Activated B cell treated with CpG ODN at 0.5 μM for 24 hours (primary cell): Measurements from ENCODE around the gene WASHC2C. TPM values are rescaled to one million over a fixed set of nuclear protein-coding genes. Genes with fewer than 3 reads are reported as not detected.
"Not testable (repeated sequence)": the region's sequence is repeated elsewhere in the genome, so short reads cannot be mapped to it uniquely, and the experiment has no call there.

Source experiments
- ATAC-seq: fragments of 200-7000 bp; cut with Tn5 transposase; one replicate; pipeline ENCODE4 v1.10.0; 2021; ENCODE audit warnings: low read depth, mild to moderate bottlenecking, moderate library complexity
- CTCF ChIA-PET: fragments of 350-600 bp; sonication (Branson Sonifier 250); formaldehyde crosslinking; loops from one replicate; lab custom pipeline; 2021; ENCODE audit warnings: antibody characterized with exemption; lab: Charles Lee
- POLR2A ChIA-PET: fragments of 350-600 bp; sonication (Branson Sonifier 250); formaldehyde crosslinking; loops from one replicate; lab custom pipeline; 2021; ENCODE audit warnings: antibody characterized with exemption; lab: Charles Lee
- DNase-seq: peaks from one replicate; pipeline ENCODE4 v3.0.0; 2022
- H3K27ac Mint-ChIP-seq: one replicate; pipeline ENCODE4 v1.8.0; 2020; ENCODE audit warnings: mixed read lengths
- H3K27me3 Mint-ChIP-seq: one replicate; pipeline ENCODE4 v1.8.0; 2021; ENCODE audit warnings: mixed read lengths
- H3K36me3 Mint-ChIP-seq: one replicate; pipeline ENCODE4 v1.8.0; 2021; ENCODE audit warnings: low read depth, mixed read lengths
- H3K4me1 Mint-ChIP-seq: one replicate; pipeline ENCODE4 v1.8.0; 2021; ENCODE audit warnings: mixed read lengths
- H3K4me3 Mint-ChIP-seq: one replicate; pipeline ENCODE4 v1.8.0; 2020; ENCODE audit warnings: mild to moderate bottlenecking, mixed read lengths
- H3K9me3 Mint-ChIP-seq: one replicate; pipeline ENCODE4 v1.8.0; 2020; ENCODE audit warnings: mixed read lengths
- CTCF ChIP-seq: fragments of 200-600 bp; IDR thresholded peaks from one replicate; pipeline ENCODE4 v1.8.0; 2022; ENCODE audit warnings: antibody characterized with exemption, mild to moderate bottlenecking
- intact Hi-C: fragments of 100-400 bp; cut with micrococcal nuclease; formaldehyde crosslinking; loops from one replicate; pipeline ENCODE4 v1.15.1; 2024
- total RNA-seq: library from RNA; stranded (reverse); gene quantifications from 2 replicates; pipeline ENCODE4 v1.2.3, GENCODE V29; 2022

Gene WASHC2C
- total RNA-seq, 1 donor from 2014 or later = 74.1 TPM

GRCh38 chr10:45819552-45819951, 92.5 kb downstream of the WASHC2C start:
- TF ChIP-seq CTCF = no peak
- DNase-seq = no peak
- no peak for ATAC-seq
- Mint-ChIP-seq H3K4me3 (no peak overlapping the region), H3K27ac (no peak overlapping the region), H3K9me3 (no peaks in the 10 kb centered on the region), H3K36me3 (no peaks in the 10 kb centered on the region), H3K27me3 (no peaks in the 10 kb centered on the region), H3K4me1 (no peaks in the 10 kb centered on the region)
- intact Hi-C loops = no loop called here
- ChIA-PET CTCF (no interaction called here), POLR2A (no interaction called here)

DNA sequence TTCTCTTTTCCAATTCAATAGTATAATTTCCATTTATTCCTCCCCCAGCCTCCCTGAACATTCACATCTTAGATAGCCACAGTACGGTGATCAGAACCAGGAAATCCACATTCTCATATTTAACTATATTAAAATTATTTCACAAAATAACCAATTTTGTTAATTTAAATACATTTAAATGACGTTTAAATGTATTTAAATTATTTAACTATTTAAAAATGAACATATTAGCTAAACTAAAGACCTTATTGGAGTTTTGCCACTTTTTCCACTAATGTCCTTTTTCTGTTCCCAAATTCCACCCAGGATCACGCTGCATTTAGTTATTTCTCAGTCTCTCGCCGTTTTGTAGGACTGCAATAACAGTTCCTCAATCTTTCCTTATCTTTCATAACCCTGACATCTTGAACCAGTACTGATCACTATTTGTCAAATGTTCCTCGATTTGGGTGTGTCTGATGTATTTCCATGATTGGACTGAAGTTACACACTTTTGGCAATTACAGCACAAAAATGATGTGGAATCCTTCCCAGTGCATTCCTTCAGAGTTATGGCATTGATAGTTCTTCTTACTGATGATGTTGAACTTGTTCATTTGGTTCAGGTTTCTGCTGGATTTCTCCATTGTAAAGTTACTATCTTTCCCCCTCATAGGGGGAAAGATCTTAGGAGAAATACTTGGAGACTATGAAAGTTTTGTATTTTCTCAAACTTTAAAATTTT, 93.2 kb downstream of the WASHC2C start:
- H3K9me3 Mint-ChIP-seq, ATAC-seq, H3K4me3 Mint-ChIP-seq, DNase-seq, CTCF ChIA-PET, intact Hi-C loops, H3K27ac Mint-ChIP-seq, H3K27me3 Mint-ChIP-seq, H3K36me3 Mint-ChIP-seq, H3K4me1 Mint-ChIP-seq, POLR2A ChIA-PET: not testable (repeated sequence)

GRCh38 chr10:45822918-45823317, 95.9 kb downstream of the WASHC2C start:
- H3K4me1 Mint-ChIP-seq, H3K27me3 Mint-ChIP-seq, H3K36me3 Mint-ChIP-seq, intact Hi-C loops, H3K27ac Mint-ChIP-seq, CTCF ChIA-PET, POLR2A ChIA-PET, H3K9me3 Mint-ChIP-seq, ATAC-seq, DNase-seq, H3K4me3 Mint-ChIP-seq: not testable (repeated sequence)

Other genes with a start within 250 kb of the WASHC2C start
- gene ZFAND4, start 54.5 kb upstream of the WASHC2C start, total RNA-seq = 19.8 and 22.1 TPM in 2 replicates
- 19.6 and 31.4 TPM in 2 replicates for gene AGAP4, start 120.2 kb downstream of the WASHC2C start, total RNA-seq
- gene TIMM23, start 245.2 kb downstream of the WASHC2C start, total RNA-seq = 47.2 and 50.1 TPM in 2 replicates